CD4-positive, alpha-beta T cell (primary cell): ENCODE results near the gene CDHR5. TPM values are rescaled to one million over a fixed set of nuclear protein-coding genes. Genes with fewer than 3 reads are reported as not detected.

ENCODE experiments used
- ATAC-seq: fragments of 200-7000 bp; cut with Tn5 transposase; one replicate; pipeline ENCODE4 v1.10.0; 2022; ENCODE audit warnings: mild to moderate bottlenecking; ENCODE audit not compliant: poor library complexity
- CTCF ChIA-PET: fragments of 350-600 bp; sonication (Branson Sonifier 250); formaldehyde crosslinking; loops from one replicate; lab custom pipeline; 2021; ENCODE audit warnings: antibody characterized with exemption, inconsistent platforms; lab: Charles Lee
- POLR2A ChIA-PET: fragments of 350-600 bp; sonication (Branson Sonifier 250); formaldehyde crosslinking; loops from one replicate; lab custom pipeline; 2021; ENCODE audit warnings: antibody characterized with exemption, inconsistent platforms; lab: Charles Lee
- DNase-seq, 14 experiments: peaks; one replicate each; pipeline ENCODE4 v3.0.0-alpha.2; 2013 to 2020; ENCODE audit warnings: mixed read lengths in 2 of 14
- H3K27ac ChIP-seq, 2 donors: one replicate each; pipeline versions ENCODE4 v1.5.1 to v1.7.0; 2013; ENCODE audit warnings: low read length in 2 of 2, low read depth in 1 of 2, mild to moderate bottlenecking in 1 of 2
- H3K27me3 ChIP-seq, 2 experiments: 1 replicate in 1 of 2; 2 replicates in 1 of 2; pipeline versions ENCODE4 v1.6.1 to v1.7.0; 2013; ENCODE audit warnings: low read length in 2 of 2, control low read depth in 1 of 2, mild to moderate bottlenecking in 1 of 2, moderate library complexity in 1 of 2; ENCODE audit not compliant: insufficient read depth in 2 of 2, control insufficient read depth in 1 of 2
- H3K36me3 ChIP-seq: one replicate; pipeline ENCODE4 v1.6.1; 2013; ENCODE audit warnings: low read length, control low read depth; ENCODE audit not compliant: insufficient read depth
- H3K4me1 ChIP-seq: one replicate; pipeline ENCODE4 v1.6.1; 2013; ENCODE audit warnings: low read length, control low read depth; ENCODE audit not compliant: insufficient read depth
- H3K4me3 ChIP-seq: one replicate; pipeline ENCODE4 v1.5.1; 2013; ENCODE audit warnings: mild to moderate bottlenecking, low read length, moderate library complexity
- H3K9me3 ChIP-seq, 2 experiments: 1 replicate in 1 of 2; 2 replicates in 1 of 2; pipeline versions ENCODE4 v1.6.1 to v1.7.0; 2013; ENCODE audit warnings: low read length in 2 of 2, mild to moderate bottlenecking in 2 of 2, control low read depth in 1 of 2, moderate library complexity in 1 of 2; ENCODE audit not compliant: control insufficient read depth in 1 of 2, insufficient read depth in 1 of 2
- H3K27ac Mint-ChIP-seq: one replicate; pipeline ENCODE4 v1.8.0; 2020; ENCODE audit warnings: mixed read lengths
- H3K27me3 Mint-ChIP-seq: one replicate; pipeline ENCODE4 v1.8.0; 2021; ENCODE audit warnings: mixed read lengths
- H3K36me3 Mint-ChIP-seq: one replicate; pipeline ENCODE4 v1.8.0; 2021; ENCODE audit warnings: low read depth, mixed read lengths
- H3K4me1 Mint-ChIP-seq: one replicate; pipeline ENCODE4 v1.8.0; 2021; ENCODE audit warnings: low read depth, mixed read lengths
- H3K4me3 Mint-ChIP-seq: one replicate; pipeline ENCODE4 v1.8.0; 2020; ENCODE audit warnings: mild to moderate bottlenecking, mixed read lengths
- H3K9me3 Mint-ChIP-seq: one replicate; pipeline ENCODE4 v1.8.0; 2020; ENCODE audit warnings: mixed read lengths
- intact Hi-C, 2 experiments: fragments of 100-400 bp; cut with DNase I in 1 of 2; cut with micrococcal nuclease in 1 of 2; formaldehyde crosslinking; loops; one replicate each; pipeline versions ENCODE4 v1.15.1 to v1.9.0; 2023 to 2025; cut with DNase I, micrococcal nuclease
- total RNA-seq, 174 experiments: library from RNA in 2 of 174; stranded (reverse) in 2 of 174; gene quantifications; one replicate each; pipeline ENCODE4 v1.2.3 and lab custom pipeline; 2021 to 2026
- TF ChIP-seq, protein P1 (sequence below): fragments of 200-600 bp; IDR thresholded peaks from one replicate; pipeline ENCODE4 v1.8.0; 2022; ENCODE audit warnings: antibody characterized with exemption, mild to moderate bottlenecking

The CDHR5 gene
- total RNA-seq, 2 experiments from 2014 or later: not detected

DNA sequence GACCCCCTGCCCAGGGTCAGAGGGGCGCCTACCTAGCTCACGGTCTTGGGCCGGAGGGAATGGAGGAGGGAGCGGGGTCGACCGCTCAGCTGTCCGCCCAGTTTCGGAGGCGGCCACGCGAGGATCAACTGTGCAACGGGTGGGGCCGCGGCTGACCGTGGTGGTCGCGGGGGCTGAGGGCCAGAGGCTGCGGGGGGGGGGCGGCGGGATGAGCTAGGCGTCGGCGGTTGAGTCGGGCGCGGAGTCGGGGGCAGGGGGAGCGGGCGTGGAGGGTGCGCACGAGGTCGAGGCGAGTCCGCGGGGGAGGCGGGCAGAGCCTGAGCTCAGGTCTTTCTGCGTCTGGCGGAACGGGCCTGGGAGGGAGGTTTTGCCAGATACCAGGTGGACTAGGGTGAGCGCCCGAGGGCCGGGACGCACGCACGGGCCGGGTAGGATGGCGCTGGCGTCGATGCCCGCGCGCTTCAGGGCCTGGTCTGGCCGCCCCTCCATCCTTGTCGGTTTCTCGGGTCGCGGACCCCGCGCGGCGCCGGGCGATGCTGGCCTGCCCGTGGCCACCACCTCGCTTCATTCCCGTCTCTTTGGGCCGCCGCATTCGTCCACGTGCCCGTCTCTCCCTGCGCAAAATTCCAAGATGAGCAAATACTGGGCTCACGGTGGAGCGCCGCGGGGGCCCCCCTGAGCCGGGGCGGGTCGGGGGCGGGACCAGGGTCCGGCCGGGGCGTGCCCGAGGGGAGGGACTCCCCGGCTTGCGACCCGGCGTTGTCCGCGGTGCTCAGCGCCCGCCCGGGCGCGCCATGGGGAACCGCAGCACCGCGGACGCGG, 12.0 kb upstream of the CDHR5 start, which contains the start of gene DRD4:
TSS of gene DRD4 (plus strand) at position 759 of the 822 bp plus-strand sequence. CDS start at position 795, 36 bp downstream.
- peaks cover 48% of the 10 kb centered on the region for H3K27me3 Mint-ChIP-seq
- peaks cover 12% of the 10 kb centered on the region for H3K4me1 Mint-ChIP-seq
- POLR2A ChIA-PET: interaction anchor here (1.0 kb wide), 2 partner anchors 58 to 112 kb away, joined by 3 read pairs; partner anchors contain the start of gene DEAF1
- no peak for DNase-seq
- Histone ChIP-seq H3K36me3 (no peaks in the 10 kb centered on the region), H3K27me3 (peaks cover 29 to 32% of the 10 kb centered on the region in 2 experiments), H3K27ac (no peak within 1 kb of the TSS), H3K4me1 (peaks cover 33% of the 10 kb centered on the region), H3K9me3 (peaks cover 0 to 23% of the 10 kb centered on the region in 2 experiments), H3K4me3 (no peak within 1 kb of the TSS)
- H3K4me3 Mint-ChIP-seq: peak within 1 kb of the TSS; percentile 7
- H3K36me3 Mint-ChIP-seq: no peaks in the 10 kb centered on the region
- intact Hi-C loops: no loop called here
- TF ChIP-seq, protein P1, sequence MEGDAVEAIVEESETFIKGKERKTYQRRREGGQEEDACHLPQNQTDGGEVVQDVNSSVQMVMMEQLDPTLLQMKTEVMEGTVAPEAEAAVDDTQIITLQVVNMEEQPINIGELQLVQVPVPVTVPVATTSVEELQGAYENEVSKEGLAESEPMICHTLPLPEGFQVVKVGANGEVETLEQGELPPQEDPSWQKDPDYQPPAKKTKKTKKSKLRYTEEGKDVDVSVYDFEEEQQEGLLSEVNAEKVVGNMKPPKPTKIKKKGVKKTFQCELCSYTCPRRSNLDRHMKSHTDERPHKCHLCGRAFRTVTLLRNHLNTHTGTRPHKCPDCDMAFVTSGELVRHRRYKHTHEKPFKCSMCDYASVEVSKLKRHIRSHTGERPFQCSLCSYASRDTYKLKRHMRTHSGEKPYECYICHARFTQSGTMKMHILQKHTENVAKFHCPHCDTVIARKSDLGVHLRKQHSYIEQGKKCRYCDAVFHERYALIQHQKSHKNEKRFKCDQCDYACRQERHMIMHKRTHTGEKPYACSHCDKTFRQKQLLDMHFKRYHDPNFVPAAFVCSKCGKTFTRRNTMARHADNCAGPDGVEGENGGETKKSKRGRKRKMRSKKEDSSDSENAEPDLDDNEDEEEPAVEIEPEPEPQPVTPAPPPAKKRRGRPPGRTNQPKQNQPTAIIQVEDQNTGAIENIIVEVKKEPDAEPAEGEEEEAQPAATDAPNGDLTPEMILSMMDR: no peak
- H3K9me3 Mint-ChIP-seq: no peaks in the 10 kb centered on the region
- no peak within 1 kb of the TSS for H3K27ac Mint-ChIP-seq
- CTCF ChIA-PET: no interaction called here
- ATAC-seq: no peak

DNA sequence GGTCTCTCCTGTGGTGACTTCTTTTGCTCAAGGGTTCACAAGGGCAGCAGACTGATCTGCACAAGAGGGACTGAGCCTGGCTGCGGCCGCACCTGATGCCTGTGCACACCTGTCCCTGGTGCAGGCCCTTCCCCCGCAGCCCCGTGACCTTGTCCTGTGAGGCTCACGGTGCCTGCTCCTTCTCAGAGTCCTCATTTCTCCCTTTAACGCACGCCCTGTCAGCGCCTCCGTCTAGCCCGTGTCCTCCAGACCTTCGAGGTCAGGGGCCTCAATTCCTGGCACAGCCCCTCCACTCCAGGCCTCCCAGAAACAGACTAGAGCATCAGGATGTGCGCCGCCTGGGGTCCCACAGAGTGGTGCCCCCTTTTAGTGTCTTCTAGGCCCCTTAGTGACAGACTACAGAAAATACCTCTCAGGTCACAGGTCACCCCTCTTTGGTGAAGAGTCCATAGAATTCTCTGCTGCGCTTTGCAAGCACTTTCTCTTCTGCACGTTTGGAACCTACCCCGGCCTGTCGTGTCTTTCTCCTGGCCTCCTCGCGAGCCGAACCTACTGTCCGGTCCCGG, 11.3 kb upstream of the CDHR5 start:
- ATAC-seq: no peak
- Histone ChIP-seq H3K27me3 (peaks cover 29 to 32% of the 10 kb centered on the region in 2 experiments), H3K9me3 (peaks cover 0 to 23% of the 10 kb centered on the region in 2 experiments), H3K4me1 (peaks cover 33% of the 10 kb centered on the region), H3K27ac (no peak overlapping the region), H3K4me3 (no peak overlapping the region), H3K36me3 (no peaks in the 10 kb centered on the region)
- DNase-seq: no peak
- TF ChIP-seq, protein P1: no peak
- peaks cover 48% of the 10 kb centered on the region for H3K27me3 Mint-ChIP-seq
- CTCF ChIA-PET: no interaction called here
- H3K36me3 Mint-ChIP-seq: no peaks in the 10 kb centered on the region
- H3K4me1 Mint-ChIP-seq: peaks cover 12% of the 10 kb centered on the region
- intact Hi-C loops: no loop called here
- H3K27ac Mint-ChIP-seq: no peak overlapping the region
- POLR2A ChIA-PET: interaction anchor here (1.0 kb wide), 2 partner anchors 59 to 112 kb away, joined by 3 read pairs; partner anchors contain the start of gene DEAF1
- no peak overlapping the region for H3K4me3 Mint-ChIP-seq
- no peaks in the 10 kb centered on the region for H3K9me3 Mint-ChIP-seq

DNA sequence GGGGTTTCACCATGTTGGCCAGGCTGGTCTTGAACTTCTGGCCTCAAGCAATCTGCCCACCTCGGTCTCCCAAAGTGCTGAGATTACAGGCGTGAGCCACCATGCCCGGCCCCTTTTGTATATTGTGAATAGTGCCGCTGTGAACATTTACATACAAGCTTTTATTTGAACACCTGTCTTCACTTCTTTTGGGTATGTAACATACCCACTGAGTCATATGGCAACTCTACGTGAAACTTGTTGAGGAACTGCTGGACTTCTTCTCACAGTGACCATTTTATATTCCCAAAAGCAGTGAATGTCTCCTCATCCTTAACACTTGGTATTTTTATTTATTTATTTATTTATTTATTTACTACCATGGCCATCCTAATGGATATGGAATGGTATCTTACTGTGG, 6.1 kb upstream of the CDHR5 start:
- H3K27ac ChIP-seq: no peak overlapping the region
- H3K27me3 ChIP-seq: peaks cover 8 to 15% of the 10 kb centered on the region in 2 experiments
- H3K9me3 ChIP-seq: peaks cover 0 to 20% of the 10 kb centered on the region in 2 experiments
- intact Hi-C loops: no loop called here
- peaks cover 40% of the 10 kb centered on the region for H3K27me3 Mint-ChIP-seq
- H3K4me3 Mint-ChIP-seq: no peak overlapping the region
- no peak overlapping the region for H3K4me3 ChIP-seq
- ChIA-PET POLR2A (no interaction called here), CTCF (no interaction called here)
- no peak for DNase-seq
- TF ChIP-seq, protein P1: no peak
- H3K9me3 Mint-ChIP-seq: no peaks in the 10 kb centered on the region
- no peak overlapping the region for H3K27ac Mint-ChIP-seq
- H3K36me3 Mint-ChIP-seq: no peaks in the 10 kb centered on the region
- H3K36me3 ChIP-seq: no peaks in the 10 kb centered on the region
- peaks cover 16% of the 10 kb centered on the region for H3K4me1 Mint-ChIP-seq
- no peak for ATAC-seq
- peaks cover 20% of the 10 kb centered on the region for H3K4me1 ChIP-seq
